Sigmoid colon (tissue), 3 donors: Measurements from ENCODE around the gene MAP2K2.

ENCODE experiments used
- CTCF ChIP-seq, 4 experiments: fragments of 450-650 bp in 3 of 4; fragments of 200-600 bp in 1 of 4; IDR thresholded peaks; one replicate each; pipeline ENCODE4 v1.5.1; 2016 to 2019; ENCODE audit warnings: antibody characterized with exemption in 4 of 4, mild to moderate bottlenecking in 3 of 4, moderate library complexity in 2 of 4
- POLR2A ChIP-seq, 2 donors: fragments of 450-650 bp; IDR thresholded peaks; one replicate each; pipeline ENCODE4 v1.6.1; 2016; ENCODE audit warnings: antibody characterized with exemption in 2 of 2, mild to moderate bottlenecking in 2 of 2, moderate library complexity in 2 of 2

GRCh38 chr19:4095488-4095844, 28.5 kb downstream of the MAP2K2 start:
- TF ChIP-seq CTCF (IDR thresholded peaks at IDR 0.05) (no peak), POLR2A (IDR thresholded peaks at IDR 0.05) (no peak)
